ENCODE data around the gene OR1J2.

DNA sequence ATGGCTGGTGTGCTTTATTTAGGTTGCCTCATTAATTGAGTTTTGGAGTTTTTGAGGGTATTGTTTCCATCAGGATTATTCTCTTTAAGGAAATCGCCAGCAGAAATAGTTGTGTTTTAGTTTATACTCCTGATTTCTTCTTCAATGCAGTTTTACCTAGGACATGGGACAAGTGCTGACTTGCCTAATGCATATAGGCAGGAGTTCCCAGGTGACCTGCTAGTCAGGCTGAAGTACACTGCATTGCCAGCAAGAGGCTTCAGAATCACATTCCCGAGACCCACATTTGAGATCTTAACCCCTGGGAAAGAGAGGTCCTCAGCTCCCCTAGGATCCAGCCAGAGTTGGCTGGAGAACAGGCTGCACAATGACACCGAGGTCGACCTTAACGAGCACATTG lies 40.8 kb downstream of the OR1J2 start:
- TF ChIP-seq, protein P1, sequence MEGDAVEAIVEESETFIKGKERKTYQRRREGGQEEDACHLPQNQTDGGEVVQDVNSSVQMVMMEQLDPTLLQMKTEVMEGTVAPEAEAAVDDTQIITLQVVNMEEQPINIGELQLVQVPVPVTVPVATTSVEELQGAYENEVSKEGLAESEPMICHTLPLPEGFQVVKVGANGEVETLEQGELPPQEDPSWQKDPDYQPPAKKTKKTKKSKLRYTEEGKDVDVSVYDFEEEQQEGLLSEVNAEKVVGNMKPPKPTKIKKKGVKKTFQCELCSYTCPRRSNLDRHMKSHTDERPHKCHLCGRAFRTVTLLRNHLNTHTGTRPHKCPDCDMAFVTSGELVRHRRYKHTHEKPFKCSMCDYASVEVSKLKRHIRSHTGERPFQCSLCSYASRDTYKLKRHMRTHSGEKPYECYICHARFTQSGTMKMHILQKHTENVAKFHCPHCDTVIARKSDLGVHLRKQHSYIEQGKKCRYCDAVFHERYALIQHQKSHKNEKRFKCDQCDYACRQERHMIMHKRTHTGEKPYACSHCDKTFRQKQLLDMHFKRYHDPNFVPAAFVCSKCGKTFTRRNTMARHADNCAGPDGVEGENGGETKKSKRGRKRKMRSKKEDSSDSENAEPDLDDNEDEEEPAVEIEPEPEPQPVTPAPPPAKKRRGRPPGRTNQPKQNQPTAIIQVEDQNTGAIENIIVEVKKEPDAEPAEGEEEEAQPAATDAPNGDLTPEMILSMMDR (IDR thresholded peaks at IDR 0.05 in 4 of 5, conservative IDR thresholded peaks at IDR 0.05 in 1 of 5), result no peak
- TF ChIP-seq POLR2A (IDR thresholded peaks at IDR 0.05), result no peak

Data from gastrocnemius medialis (tissue), 4 donors.